Esophagus (tissue), 2 donors: ENCODE measurements around the gene NPM1. TPM values are rescaled to one million over a fixed set of nuclear protein-coding genes. Genes with fewer than 3 reads are reported as not detected.

Experiments
- H3K27ac ChIP-seq, 2 donors: one replicate each; pipeline ENCODE4 v1.5.1; 2013; ENCODE audit warnings: low read depth in 2 of 2, mild to moderate bottlenecking in 2 of 2, inconsistent platforms in 1 of 2, low read length in 1 of 2, moderate library complexity in 1 of 2
- H3K27me3 ChIP-seq, 2 donors: one replicate each; pipeline ENCODE4 v1.6.1; 2013; ENCODE audit warnings: low read length in 2 of 2, control low read depth in 1 of 2, mild to moderate bottlenecking in 1 of 2; ENCODE audit not compliant: insufficient read depth in 2 of 2, control insufficient read depth in 1 of 2
- H3K36me3 ChIP-seq, 2 donors: one replicate each; pipeline ENCODE4 v1.6.1; 2013; ENCODE audit warnings: low read length in 1 of 2; ENCODE audit not compliant: control insufficient read depth in 2 of 2, insufficient read depth in 2 of 2
- H3K4me1 ChIP-seq, 2 donors: one replicate each; pipeline ENCODE4 v1.6.1; 2013; ENCODE audit warnings: low read length in 1 of 2; ENCODE audit not compliant: control insufficient read depth in 2 of 2, insufficient read depth in 2 of 2
- H3K4me3 ChIP-seq, 2 donors: one replicate each; pipeline ENCODE4 v1.5.1; 2013; ENCODE audit warnings: low read length in 2 of 2, mild to moderate bottlenecking in 2 of 2, low read depth in 1 of 2, moderate library complexity in 1 of 2
- H3K9me3 ChIP-seq, 2 donors: one replicate each; pipeline ENCODE4 v1.6.1; 2013; ENCODE audit warnings: mild to moderate bottlenecking in 2 of 2, low read depth in 1 of 2, low read length in 1 of 2, moderate library complexity in 1 of 2; ENCODE audit not compliant: control insufficient read depth in 2 of 2, insufficient read depth in 1 of 2
- WGBS, 2 donors: extraction: QIAGEN DNeasy Blood & Tissue Kit; methylation state at CpG; one replicate each; pipeline ENCODE4 v1.1.7; 2013; 5-methylcytosine and 5-hydroxymethylcytosine counted together
- polyA plus RNA-seq, 2 donors: library from polyadenylated mRNA; stranded (reverse); fragments of 200-250 nt; gene quantifications; one replicate each; pipeline ENCODE4 v1.2.3, GENCODE V29; 2013
- donor health status: healthy with polysubstance abuse.
- donor health status: Bipolar disorder and iron deficiency.

The NPM1 gene
- polyA plus RNA-seq, 2 donors = 800 to 2,525 TPM

GRCh38 chr5:171426266-171426665, 38.6 kb downstream of the NPM1 start:
- Histone ChIP-seq H3K9me3 (no peaks in the 10 kb centered on the region), H3K4me3 (no peak overlapping the region), H3K27me3 (no peaks in the 10 kb centered on the region), H3K36me3 (no peaks in the 10 kb centered on the region), H3K27ac (no peak overlapping the region), H3K4me1 (peaks cover 0 to under 1% of the 10 kb centered on the region in 2 donors)
- 72 to 85% methylated on average over 4 of the region's 4 CpGs for WGBS, 2 donors

DNA sequence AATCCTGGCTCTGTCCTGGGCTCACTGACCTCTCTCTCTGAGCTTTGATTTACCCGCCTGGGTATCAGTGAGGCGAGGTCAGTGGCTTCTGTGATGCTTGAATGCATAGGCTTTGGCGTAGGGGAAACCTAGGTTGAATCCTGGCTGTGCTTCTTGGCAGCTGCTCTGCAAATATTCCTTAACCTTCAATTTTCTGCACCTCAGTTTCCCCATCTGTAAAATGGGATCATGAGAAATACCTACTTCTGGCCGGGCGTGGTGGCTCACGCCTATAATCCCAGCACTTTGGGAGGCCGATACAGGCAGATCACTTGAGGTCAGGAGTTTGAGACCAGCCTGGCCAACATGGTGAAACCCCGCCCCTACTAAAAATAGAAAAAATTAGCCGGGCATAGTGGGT, 39.0 kb downstream of the NPM1 start:
- WGBS, 2 donors = 91 to 95% methylated on average over 9 of the region's 9 CpGs
- H3K4me3 ChIP-seq = no peak overlapping the region
- H3K27ac ChIP-seq = no peak overlapping the region
- no peaks in the 10 kb centered on the region for H3K4me1 ChIP-seq
- H3K27me3 ChIP-seq = no peaks in the 10 kb centered on the region
- H3K9me3 ChIP-seq = no peaks in the 10 kb centered on the region
- H3K36me3 ChIP-seq = no peaks in the 10 kb centered on the region

DNA sequence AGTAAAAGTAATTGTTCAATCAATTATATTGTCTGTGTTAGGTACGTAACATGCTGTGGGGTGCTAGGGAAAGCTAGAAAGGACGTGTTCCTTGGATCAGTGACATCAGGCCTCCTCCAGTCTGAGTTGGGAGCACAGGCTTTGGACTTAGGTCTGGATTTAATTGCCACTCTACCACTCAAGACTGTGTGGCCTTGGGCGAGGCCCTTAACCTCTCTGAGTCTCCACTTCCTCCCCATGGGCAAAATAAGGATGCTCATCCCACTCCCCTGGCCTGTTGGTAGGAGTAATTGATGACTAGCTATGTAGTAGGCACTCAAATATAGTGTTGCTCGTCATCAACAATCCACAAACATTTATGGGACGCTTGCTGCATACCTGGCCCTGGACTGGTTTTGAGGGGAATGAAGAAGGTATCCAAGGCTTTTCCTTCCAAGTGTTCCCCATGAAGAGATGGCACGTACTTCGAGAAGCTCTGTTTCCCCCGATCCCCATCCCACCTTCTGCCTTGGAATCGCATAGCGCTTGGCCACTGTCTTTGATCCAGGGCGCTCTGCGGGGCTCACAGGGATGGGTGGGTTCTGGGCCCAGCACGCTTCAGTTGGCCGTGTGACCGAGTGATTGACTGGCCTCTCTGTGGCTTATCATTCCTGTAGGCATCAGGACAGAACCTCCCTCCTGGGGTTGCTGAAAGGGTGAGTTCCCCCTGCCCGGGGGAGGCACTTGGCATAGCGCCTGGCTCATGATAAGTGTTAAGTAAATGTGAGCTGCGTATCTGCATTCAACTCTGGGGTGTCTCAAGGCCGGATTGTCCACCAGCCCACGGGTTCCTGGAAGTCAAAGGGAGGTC, 39.9 kb downstream of the NPM1 start:
- Histone ChIP-seq H3K4me3 (no peak overlapping the region), H3K27me3 (no peaks in the 10 kb centered on the region), H3K4me1 (no peaks in the 10 kb centered on the region), H3K9me3 (no peaks in the 10 kb centered on the region), H3K27ac (no peak overlapping the region), H3K36me3 (no peaks in the 10 kb centered on the region)
- 85 to 87% methylated on average over 20 of the region's 20 CpGs for WGBS, 2 donors

GRCh38 chr5:171428168-171428696, 40.6 kb downstream of the NPM1 start:
- no peaks in the 10 kb centered on the region for H3K27me3 ChIP-seq
- H3K36me3 ChIP-seq = no peaks in the 10 kb centered on the region
- H3K9me3 ChIP-seq = no peaks in the 10 kb centered on the region
- 93 to 94% methylated on average over 9 of the region's 9 CpGs for WGBS, 2 donors
- no peak overlapping the region for H3K27ac ChIP-seq
- H3K4me3 ChIP-seq = no peak overlapping the region
- H3K4me1 ChIP-seq = no peaks in the 10 kb centered on the region

DNA sequence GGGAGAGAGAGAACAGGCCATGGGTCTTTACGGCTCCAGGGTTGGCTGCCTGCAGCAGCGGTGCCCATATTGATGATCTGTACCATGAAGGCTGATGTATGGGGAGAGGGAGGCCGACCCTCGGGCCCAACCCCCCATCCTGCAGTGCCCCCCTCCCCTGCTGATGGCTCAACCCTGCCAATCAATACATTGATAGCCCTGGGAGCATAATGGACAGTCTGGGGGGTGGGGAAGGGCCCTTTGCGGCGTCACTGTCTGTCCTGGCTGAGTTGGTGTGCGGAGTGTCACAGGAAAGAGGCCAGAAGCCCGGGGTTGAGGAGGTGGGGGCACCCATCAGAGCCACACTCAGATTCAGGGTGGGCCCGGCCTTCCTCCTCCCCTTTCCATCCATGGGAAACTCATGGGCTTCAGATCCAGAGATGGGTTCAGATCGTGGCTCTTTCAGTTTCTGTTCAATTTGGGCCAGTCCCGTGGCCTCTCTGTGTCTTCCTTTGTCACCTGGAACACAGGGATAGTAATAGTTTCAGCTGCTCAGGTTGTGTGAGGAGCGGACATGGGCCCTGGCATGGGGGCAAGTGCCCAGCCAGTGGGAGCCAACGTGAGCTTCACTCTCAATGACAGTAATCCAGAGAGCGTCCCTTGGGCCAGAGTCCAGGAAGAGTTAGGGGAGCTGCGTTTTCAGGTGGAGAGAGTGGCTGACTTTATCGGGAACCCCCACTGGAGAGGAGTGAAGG, 41.3 kb downstream of the NPM1 start:
- Histone ChIP-seq H3K4me1 (no peaks in the 10 kb centered on the region), H3K4me3 (no peak overlapping the region), H3K27me3 (no peaks in the 10 kb centered on the region), H3K9me3 (no peaks in the 10 kb centered on the region), H3K27ac (no peak overlapping the region), H3K36me3 (no peaks in the 10 kb centered on the region)
- WGBS, 2 donors = 86 to 90% methylated on average over 16 of the region's 16 CpGs

GRCh38 chr5:171429543-171429910, 41.9 kb downstream of the NPM1 start:
- no peak overlapping the region for H3K4me3 ChIP-seq
- no peaks in the 10 kb centered on the region for H3K36me3 ChIP-seq
- WGBS, 2 donors = 88 to 91% methylated on average over 4 of the region's 4 CpGs
- no peaks in the 10 kb centered on the region for H3K9me3 ChIP-seq
- H3K27me3 ChIP-seq = no peaks in the 10 kb centered on the region
- H3K4me1 ChIP-seq = no peaks in the 10 kb centered on the region
- no peak overlapping the region for H3K27ac ChIP-seq

DNA sequence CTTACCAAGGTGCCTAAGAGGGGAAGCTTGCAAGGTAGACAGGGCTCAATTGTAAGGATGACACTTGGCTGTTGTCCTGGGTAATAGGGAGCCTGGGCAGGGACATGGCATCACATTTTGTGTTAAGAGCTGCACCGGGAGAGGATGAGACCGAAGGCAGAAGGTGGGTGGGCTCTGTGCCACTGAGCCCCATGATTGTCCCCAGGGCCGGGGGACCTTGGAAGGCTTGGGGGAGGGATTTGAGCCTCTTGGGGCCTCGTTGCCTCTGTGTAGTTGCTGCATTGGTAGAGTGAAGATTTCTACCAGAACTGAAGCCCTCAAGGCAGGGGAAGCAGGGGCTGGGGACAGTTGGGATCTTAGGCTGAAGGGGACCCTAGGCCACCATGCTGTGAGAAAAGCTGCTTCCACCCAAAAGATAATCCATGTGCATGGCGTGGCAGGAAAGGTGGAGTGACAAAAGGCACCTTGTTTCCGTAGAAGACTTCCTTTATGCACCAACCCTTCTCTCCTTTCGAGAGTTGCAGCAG, 43.7 kb downstream of the NPM1 start:
- Histone ChIP-seq H3K4me1 (no peaks in the 10 kb centered on the region), H3K27me3 (no peaks in the 10 kb centered on the region), H3K27ac (no peak overlapping the region), H3K9me3 (no peaks in the 10 kb centered on the region), H3K36me3 (no peaks in the 10 kb centered on the region), H3K4me3 (no peak overlapping the region)
- WGBS, 2 donors = 88% methylated on average over 7 of the region's 7 CpGs

DNA sequence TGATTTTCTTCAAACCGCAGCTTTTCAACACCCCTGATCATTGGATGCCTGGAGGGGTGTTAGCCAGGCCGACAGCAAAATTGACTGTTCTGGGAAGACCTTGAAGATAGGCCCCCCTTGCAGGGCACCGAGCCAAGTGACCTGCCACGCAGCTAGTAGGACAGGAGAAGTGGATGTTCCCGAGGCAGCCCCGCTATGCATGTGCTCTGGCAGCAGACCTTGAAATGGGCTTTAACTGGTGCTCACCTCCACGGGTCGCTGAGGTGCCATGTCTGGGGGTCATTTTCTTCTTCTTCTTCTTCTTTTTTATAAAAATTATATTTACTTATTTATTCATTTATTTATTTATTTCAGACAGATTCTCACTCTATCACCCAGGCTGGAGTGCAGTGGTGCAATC, 44.4 kb downstream of the NPM1 start:
- no peaks in the 10 kb centered on the region for H3K9me3 ChIP-seq
- H3K4me1 ChIP-seq = no peaks in the 10 kb centered on the region
- WGBS, 2 donors = 75 to 87% methylated on average over 7 to 8 of the region's 8 CpGs
- no peak overlapping the region for H3K4me3 ChIP-seq
- H3K27ac ChIP-seq = no peak overlapping the region
- H3K27me3 ChIP-seq = no peaks in the 10 kb centered on the region
- H3K36me3 ChIP-seq = no peaks in the 10 kb centered on the region

GRCh38 chr5:171432583-171433351, 45.1 kb downstream of the NPM1 start:
- WGBS, 2 donors = 86% methylated on average over 16 of the region's 16 CpGs
- H3K36me3 ChIP-seq = no peaks in the 10 kb centered on the region

More at GRCh38 chr5:171432583-171433351, 45.1 kb downstream of the NPM1 start:
- Histone ChIP-seq H3K27ac (no peak overlapping the region), H3K4me1 (no peaks in the 10 kb centered on the region), H3K9me3 (no peaks in the 10 kb centered on the region), H3K4me3 (no peak overlapping the region), H3K27me3 (no peaks in the 10 kb centered on the region)
